Activated T-helper 2 cell treated with anti-CD3 and anti-CD28 coated beads, Interferon-gamma antibody, Interleukin-2, Interleukin-4, amounts not matched to agents 10 μg/mL and 5 μg/mL and 100 μg/mL, durations not matched to agents 14 hours and 24 hours and 36 hours (primary cell): ENCODE measurements around the gene ZBTB17. TPM values are rescaled to one million over a fixed set of nuclear protein-coding genes. Genes with fewer than 3 reads are reported as not detected.
A peak's percentile ranks its signal among the peaks of the same experiment; 100 is the strongest.

Experiments used
- DNase-seq: peaks from one replicate; pipeline ENCODE4 v3.0.0; 2021; ENCODE audit warnings: low spot score
- H3K27ac Mint-ChIP-seq: one replicate; pipeline ENCODE4 v1.8.0; 2021; ENCODE audit warnings: mixed read lengths
- H3K27me3 Mint-ChIP-seq: one replicate; pipeline ENCODE4 v1.8.0; 2021; ENCODE audit warnings: low read depth, mixed read lengths
- H3K36me3 Mint-ChIP-seq: one replicate; pipeline ENCODE4 v1.8.0; 2021; ENCODE audit warnings: low read depth, mixed read lengths
- H3K4me1 Mint-ChIP-seq: one replicate; pipeline ENCODE4 v1.8.0; 2021; ENCODE audit warnings: low read depth, mixed read lengths
- H3K4me3 Mint-ChIP-seq: one replicate; pipeline ENCODE4 v1.8.0; 2021; ENCODE audit warnings: low read depth, mild to moderate bottlenecking, moderate library complexity, mixed read lengths
- H3K9me3 Mint-ChIP-seq: one replicate; pipeline ENCODE4 v1.8.0; 2021; ENCODE audit warnings: mixed read lengths
- intact Hi-C: fragments of 100-400 bp; cut with micrococcal nuclease; formaldehyde crosslinking; loops from one replicate; pipeline ENCODE4 v1.15.1; 2023
- total RNA-seq: library from RNA; stranded (reverse); gene quantifications from 2 replicates; pipeline ENCODE4 v1.2.3, GENCODE V29; 2022

ZBTB17 gene
- total RNA-seq, 1 donor from 2014 or later = 67.8 TPM

DNA sequence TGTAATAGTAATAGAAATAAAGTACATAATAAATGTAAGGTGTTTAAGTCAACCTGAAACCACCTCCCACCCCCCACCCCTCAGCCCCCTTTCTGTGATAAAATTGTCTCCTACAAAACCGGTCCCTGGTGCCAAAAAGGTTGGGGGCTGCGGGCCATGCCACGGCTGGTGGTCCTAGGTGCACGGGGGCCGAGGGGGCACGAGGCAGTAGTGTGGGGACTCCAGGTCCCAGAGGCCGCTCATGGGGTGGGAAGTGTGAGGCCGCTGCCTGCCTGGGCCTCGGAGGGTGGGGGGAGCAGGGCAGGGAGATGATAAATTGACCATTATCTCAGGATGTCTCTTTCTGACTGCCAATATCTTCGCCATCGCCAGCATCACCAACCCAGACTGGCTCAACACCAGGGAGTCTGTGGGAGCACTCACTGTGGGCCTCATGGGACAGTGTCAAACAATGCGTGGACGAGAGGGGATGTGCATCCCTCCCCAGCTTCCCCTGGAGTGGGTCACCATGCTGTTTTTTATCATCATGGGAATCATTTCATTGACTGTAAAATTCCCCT is 6.5 kb downstream of the ZBTB17 start:
- DNase-seq = no peak
- intact Hi-C loops = loop anchor here (5.0 kb wide), 1 partner anchor 398 kb away; the partner anchor contains the start of gene SZRD1
- Mint-ChIP-seq H3K27ac (no peak overlapping the region), H3K27me3 (no peaks in the 10 kb centered on the region), H3K4me3 (no peak overlapping the region), H3K36me3 (peaks cover 72% of the 10 kb centered on the region), H3K4me1 (peaks cover 60% of the 10 kb centered on the region), H3K9me3 (no peaks in the 10 kb centered on the region)

DNA sequence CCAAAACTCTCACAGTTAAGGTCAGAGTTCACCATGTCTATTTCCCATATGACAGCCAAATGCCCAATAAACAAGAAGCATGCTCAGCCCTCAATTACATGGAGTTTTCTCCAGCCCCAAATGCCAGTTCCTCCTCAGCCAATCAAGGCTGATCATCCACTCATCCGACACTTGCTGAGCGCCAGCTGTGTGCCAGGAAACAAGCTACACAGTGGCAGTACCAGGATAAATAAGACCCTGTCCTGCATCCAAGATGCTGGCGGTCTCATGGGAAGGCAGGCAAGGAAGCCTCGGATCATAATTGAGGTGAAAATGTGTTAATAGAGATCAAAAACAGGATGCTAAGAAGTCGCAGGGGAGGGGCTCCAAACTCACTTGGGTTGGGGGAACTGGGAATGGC is 7.7 kb downstream of the ZBTB17 start:
- no peak for DNase-seq
- H3K27me3 Mint-ChIP-seq = no peaks in the 10 kb centered on the region
- H3K9me3 Mint-ChIP-seq = no peaks in the 10 kb centered on the region
- intact Hi-C loops = loop anchor here (5.0 kb wide), 1 partner anchor 399 kb away; the partner anchor contains the start of gene SZRD1
- H3K4me1 Mint-ChIP-seq = peaks cover 64% of the 10 kb centered on the region
- no peak overlapping the region for H3K4me3 Mint-ChIP-seq
- H3K36me3 Mint-ChIP-seq = peaks cover 74% of the 10 kb centered on the region
- H3K27ac Mint-ChIP-seq = peak overlapping the region; percentile 88

DNA sequence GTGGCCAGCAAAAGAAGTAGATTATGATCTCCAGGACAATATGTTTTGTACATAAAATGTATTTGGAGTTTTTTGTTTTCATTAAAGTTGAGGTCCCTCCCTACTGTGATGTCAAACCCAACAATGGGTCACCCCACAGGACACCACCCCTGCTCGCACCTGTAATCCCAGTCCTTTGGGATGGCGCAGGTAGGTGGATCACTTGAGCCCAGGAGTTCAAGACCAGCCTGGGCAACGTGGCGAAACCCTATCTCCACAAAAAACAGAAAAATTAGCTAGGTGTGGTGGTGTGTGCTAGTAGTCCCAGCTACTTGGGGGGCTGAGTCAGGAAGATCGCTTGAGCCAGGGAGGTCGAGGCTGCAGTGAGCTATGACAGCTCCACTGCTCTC is 9.0 kb downstream of the ZBTB17 start:
- H3K4me1 Mint-ChIP-seq = peaks cover 64% of the 10 kb centered on the region
- peaks cover 70% of the 10 kb centered on the region for H3K36me3 Mint-ChIP-seq
- no peaks in the 10 kb centered on the region for H3K9me3 Mint-ChIP-seq
- H3K27me3 Mint-ChIP-seq = no peaks in the 10 kb centered on the region
- no peak for DNase-seq
- peak overlapping the region; percentile 88 for H3K27ac Mint-ChIP-seq
- peak overlapping the region; percentile 24 for H3K4me3 Mint-ChIP-seq
- intact Hi-C loops = loop anchor here (1.0 to 5.0 kb wide), 6 partner anchors 8 to 400 kb away; partner anchors contain the start of gene SZRD1

DNA sequence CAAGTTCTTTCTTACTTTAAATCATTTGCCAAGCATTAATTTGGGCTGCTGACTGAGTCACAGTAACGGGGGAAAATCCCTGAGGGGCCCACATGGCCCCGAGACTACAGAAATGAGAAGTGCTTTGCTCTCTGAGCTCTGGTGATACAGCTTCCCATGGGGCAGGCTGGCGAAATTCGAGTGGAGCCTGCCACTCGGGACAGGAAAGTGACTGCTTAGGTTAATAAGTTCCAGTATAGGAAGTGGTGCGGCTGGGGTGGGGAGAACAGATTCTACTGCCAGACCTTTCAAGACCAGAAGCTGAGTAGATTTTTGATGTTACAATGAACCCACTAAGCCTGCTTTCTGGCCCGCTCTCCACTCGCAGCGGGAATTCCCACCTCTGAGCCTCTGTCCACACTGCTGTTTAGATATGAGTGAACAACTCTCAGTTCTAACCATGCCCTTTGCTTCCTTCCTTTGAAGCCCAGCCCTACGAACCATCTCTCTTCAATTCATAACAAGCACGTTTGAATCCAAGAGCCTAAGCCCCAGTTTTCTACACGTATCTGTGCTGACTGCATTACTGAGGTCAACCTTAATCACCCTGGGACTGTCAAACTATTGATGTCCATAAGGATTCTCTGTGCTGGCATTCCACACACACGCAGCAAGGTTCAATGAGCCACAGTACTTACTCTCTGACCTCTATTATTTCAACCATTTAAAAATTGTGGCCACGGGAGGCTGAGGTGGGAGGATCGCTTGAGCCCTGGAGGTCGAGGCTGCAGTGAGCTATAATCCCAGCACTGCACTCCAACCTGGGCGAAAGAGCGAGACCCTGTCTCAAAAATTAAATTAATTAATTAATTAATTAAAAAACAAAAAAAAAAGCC is 9.6 kb downstream of the ZBTB17 start:
- Mint-ChIP-seq H3K9me3 (no peaks in the 10 kb centered on the region), H3K36me3 (peaks cover 73% of the 10 kb centered on the region), H3K27ac (peak overlapping the region; percentile 99), H3K4me1 (peaks cover 63% of the 10 kb centered on the region), H3K27me3 (no peaks in the 10 kb centered on the region), H3K4me3 (peak overlapping the region; percentile 77)
- intact Hi-C loops = loop anchor here (1.0 to 5.0 kb wide), 6 partner anchors 9 to 401 kb away; partner anchors contain the start of gene SZRD1
- DNase-seq = peak; percentile 59

DNA sequence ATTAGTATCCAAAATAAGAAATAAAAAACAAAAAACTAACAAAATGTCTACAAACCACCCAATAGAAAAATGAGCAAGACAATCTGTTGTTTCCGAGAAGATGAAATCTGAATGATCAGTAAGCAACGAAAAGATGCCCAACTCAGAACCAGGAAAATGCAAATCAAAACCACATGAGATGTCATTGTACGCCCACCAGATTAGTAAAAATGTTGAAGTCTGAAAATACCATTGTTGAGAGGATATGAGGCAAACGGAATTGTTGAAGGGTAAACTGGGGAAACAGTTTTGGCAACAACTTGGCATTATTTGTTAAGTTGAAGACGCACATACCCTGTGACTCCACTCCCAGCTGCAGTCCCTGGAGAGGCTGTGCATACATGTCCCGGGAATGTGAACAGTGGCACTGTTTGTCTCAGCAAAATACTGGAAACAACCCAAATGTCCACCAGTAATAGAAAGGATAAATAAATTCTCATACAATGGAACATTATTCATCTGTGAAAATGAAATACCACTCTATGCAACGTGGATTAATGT is 10.6 kb downstream of the ZBTB17 start:
- intact Hi-C loops = loop anchor here (5.0 kb wide), 1 partner anchor 402 kb away; the partner anchor contains the start of gene SZRD1
- no peak for DNase-seq
- Mint-ChIP-seq H3K36me3 (peaks cover 67% of the 10 kb centered on the region), H3K9me3 (no peaks in the 10 kb centered on the region), H3K27me3 (no peaks in the 10 kb centered on the region), H3K4me1 (peaks cover 63% of the 10 kb centered on the region), H3K27ac (peak overlapping the region; percentile 99), H3K4me3 (peak overlapping the region; percentile 77)

DNA sequence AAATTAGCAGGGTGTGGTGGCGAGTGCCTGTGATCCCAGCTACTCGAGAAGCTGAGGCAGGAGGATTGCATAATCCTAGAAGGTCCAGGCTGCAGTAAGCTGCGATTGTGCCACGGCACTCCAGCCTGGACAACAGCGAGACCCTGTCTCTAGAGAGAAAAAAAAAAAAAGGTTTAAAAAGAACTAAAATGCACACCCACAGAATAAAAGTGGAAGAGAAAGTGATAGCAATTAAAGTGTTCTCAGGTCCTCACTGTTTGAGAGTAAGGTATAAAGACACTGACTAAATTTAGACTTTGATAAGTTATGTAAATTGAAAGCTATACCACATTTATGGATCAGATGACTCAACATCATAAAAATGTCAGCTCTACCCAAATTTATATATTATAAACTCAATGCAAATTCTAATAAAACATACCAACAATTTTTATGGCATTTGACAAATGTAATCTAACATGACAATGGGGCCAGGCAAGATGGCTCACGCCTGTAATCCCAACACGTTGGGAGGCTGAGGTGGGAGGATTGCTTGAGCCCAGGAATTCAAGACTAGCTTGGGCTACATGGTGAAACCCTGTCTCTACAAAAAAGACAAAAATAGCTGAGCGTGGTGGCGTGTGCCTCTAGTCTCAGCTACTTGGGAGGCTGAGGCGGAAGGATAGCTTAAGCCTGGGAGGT is 11.8 kb downstream of the ZBTB17 start:
- peaks cover 70% of the 10 kb centered on the region for H3K4me1 Mint-ChIP-seq
- DNase-seq = no peak
- intact Hi-C loops = no loop called here
- peak overlapping the region; percentile 26 for H3K4me3 Mint-ChIP-seq
- no peaks in the 10 kb centered on the region for H3K27me3 Mint-ChIP-seq
- peaks cover 63% of the 10 kb centered on the region for H3K36me3 Mint-ChIP-seq
- H3K27ac Mint-ChIP-seq = peak overlapping the region; percentile 99
- no peaks in the 10 kb centered on the region for H3K9me3 Mint-ChIP-seq

DNA sequence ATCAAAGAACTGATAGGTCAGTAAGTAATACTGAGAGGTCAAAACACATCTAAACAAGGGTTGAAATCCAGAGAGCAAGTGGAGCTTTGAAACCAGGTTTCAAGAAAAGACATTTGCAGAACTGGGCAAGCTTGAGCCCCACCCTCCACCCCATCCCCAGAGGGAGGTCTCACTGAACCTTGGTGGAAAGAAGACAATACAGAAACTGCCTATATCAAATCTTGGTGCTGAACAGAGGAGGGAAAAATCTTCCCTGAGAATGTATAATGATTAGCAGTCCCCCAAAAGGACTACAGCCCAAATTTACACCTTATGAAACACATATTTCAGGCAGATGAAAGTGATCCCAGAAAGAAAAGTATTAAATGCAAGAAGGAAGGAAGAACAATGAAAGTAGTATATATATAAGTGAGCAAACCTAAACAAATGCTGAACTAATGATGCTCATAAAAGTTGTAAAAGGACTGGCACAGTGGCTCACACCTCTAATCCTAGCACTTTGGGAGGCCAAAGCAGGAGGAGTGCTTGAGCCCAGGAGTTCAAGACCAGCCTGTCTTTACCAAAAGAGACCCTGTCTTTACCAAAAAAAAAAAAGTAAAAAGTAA is 12.4 kb downstream of the ZBTB17 start:
- Mint-ChIP-seq H3K9me3 (no peaks in the 10 kb centered on the region), H3K4me3 (peak overlapping the region; percentile 70), H3K36me3 (peaks cover 60% of the 10 kb centered on the region), H3K27ac (peak overlapping the region; percentile 99), H3K4me1 (peaks cover 76% of the 10 kb centered on the region), H3K27me3 (no peaks in the 10 kb centered on the region)
- no peak for DNase-seq
- intact Hi-C loops = no loop called here

DNA sequence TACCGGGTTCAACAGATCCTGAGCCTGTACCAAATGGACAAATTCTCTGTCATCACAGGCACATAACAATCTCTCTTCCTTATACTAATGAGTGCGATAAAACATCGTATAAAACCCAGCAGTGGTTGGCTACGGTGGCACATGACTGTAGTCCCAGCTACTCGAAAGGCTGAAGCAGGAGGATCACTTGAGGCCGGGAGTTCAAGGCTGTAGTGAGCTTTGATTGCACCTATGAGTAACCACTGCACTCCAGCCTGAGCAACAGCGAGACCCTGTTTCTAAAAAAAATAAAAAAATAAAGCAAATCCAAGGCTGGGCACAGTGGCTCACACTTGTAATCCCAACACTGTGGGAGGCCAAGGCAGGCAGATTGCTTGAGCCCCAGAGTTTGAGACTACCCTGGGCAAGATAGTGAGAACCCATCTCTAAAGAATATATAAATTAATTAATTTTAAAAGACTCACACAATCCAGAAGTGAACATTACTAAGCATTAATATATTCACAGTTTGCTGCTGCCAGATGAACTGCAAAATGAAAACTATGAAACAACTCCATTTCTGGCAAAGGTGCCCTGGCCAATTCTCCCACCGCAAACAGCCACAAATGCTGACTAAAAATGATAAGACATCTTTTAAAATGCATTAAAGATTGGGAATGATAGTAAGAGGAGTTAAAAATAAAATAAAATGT is 13.1 kb downstream of the ZBTB17 start:
- Mint-ChIP-seq H3K27ac (peak overlapping the region; percentile 99), H3K4me3 (no peak overlapping the region), H3K4me1 (peaks cover 76% of the 10 kb centered on the region), H3K9me3 (no peaks in the 10 kb centered on the region), H3K27me3 (no peaks in the 10 kb centered on the region), H3K36me3 (peaks cover 58% of the 10 kb centered on the region)
- no peak for DNase-seq
- intact Hi-C loops = no loop called here

DNA sequence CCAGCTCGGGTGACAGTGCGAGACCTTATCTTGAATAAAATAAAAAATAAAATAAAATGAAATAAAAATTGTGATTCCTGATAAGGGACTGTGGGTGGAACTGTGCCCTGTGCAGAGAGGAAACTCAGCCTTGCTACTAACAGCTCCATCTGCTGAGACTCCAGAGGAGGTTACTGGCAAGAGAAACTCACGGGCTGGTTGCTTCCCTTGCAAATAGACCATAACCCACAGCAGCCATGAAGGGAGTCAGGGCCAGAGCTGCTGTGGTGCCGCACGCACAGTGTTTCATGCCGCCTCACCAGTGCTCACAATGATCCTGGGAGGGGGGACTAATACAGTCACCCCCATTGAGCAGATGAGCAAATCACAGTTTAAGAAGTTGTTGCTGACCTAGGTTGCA is 13.7 kb downstream of the ZBTB17 start:
- H3K36me3 Mint-ChIP-seq = peaks cover 57% of the 10 kb centered on the region
- H3K27me3 Mint-ChIP-seq = no peaks in the 10 kb centered on the region
- H3K4me1 Mint-ChIP-seq = peaks cover 76% of the 10 kb centered on the region
- H3K27ac Mint-ChIP-seq = peak overlapping the region; percentile 38
- no peaks in the 10 kb centered on the region for H3K9me3 Mint-ChIP-seq
- intact Hi-C loops = no loop called here
- DNase-seq = no peak
- no peak overlapping the region for H3K4me3 Mint-ChIP-seq

DNA sequence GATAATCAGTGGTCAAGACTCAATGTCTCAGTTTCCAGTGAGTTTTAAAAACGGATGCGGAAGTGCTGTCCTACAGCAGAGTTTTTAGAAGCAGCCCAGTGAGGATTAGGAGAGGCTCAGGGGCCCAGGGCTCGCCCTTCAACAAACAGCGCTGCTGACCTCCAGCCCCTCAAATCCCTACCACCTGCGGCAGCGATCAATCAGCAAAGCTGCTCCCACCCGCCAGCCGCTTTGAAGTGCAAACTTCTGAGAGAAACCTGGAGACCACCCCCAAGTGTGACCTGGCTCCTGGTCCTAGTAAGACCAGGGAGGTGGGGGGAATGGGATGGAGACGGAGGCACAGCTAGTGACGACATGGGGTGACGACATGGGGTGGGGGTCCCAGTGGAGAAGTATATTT is 14.4 kb downstream of the ZBTB17 start:
- Mint-ChIP-seq H3K27ac (peak overlapping the region; percentile 30), H3K27me3 (no peaks in the 10 kb centered on the region), H3K4me3 (no peak overlapping the region), H3K9me3 (no peaks in the 10 kb centered on the region), H3K4me1 (peaks cover 73% of the 10 kb centered on the region), H3K36me3 (peaks cover 57% of the 10 kb centered on the region)
- no peak for DNase-seq
- intact Hi-C loops = no loop called here

DNA sequence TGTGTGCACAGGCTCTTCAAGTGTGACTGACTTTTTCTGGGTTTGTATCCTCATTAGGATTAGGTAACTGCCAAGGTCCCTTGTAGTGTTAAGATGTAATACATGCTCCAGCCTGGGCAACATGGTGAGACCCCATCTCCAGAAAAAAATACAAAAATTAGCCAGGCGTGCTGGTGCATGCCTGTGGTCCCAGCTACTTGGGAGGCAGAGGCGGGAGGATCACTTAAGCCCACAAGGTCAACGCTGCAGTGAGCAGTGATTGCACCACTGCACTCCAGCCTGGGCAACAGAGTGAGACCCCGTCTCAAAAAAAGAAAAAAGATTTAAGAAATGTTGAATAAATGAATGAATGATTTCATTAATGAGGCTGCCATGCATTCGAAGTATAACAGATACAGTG is 15.1 kb downstream of the ZBTB17 start:
- H3K36me3 Mint-ChIP-seq = peaks cover 62% of the 10 kb centered on the region
- peaks cover 73% of the 10 kb centered on the region for H3K4me1 Mint-ChIP-seq
- peak overlapping the region; percentile 28 for H3K27ac Mint-ChIP-seq

More for the DNA sequence above, 15.1 kb downstream of the ZBTB17 start:
- Mint-ChIP-seq H3K4me3 (no peak overlapping the region), H3K9me3 (no peaks in the 10 kb centered on the region), H3K27me3 (no peaks in the 10 kb centered on the region)
- DNase-seq = no peak
- intact Hi-C loops = no loop called here
